HEK293T (cell line): ENCODE results near the gene BCCIP.

ENCODE experiments used
- ARNT ChIP-seq: fragments of 450-650 bp; IDR thresholded peaks from 2 replicates; pipeline ENCODE4 v1.6.1; 2017; ENCODE audit warnings: mild to moderate bottlenecking
- BHLHE40 ChIP-seq: fragments of 450-650 bp; IDR thresholded peaks from 2 replicates; pipeline ENCODE4 v1.6.1; 2016; ENCODE audit warnings: mild to moderate bottlenecking, moderate library complexity, borderline replicate concordance
- CTBP1 ChIP-seq: fragments of 450-650 bp; IDR thresholded peaks from 2 replicates; pipeline ENCODE4 v1.6.1; 2016; ENCODE audit warnings: borderline replicate concordance
- ELF4 ChIP-seq: fragments of 450-650 bp; IDR thresholded peaks from 2 replicates; pipeline ENCODE4 v1.6.1; 2017; ENCODE audit warnings: antibody characterized with exemption
- FOXA1 ChIP-seq: fragments of 450-650 bp; IDR thresholded peaks from 2 replicates; pipeline ENCODE4 v1.6.1; 2016; ENCODE audit warnings: mild to moderate bottlenecking
- FOXK2 ChIP-seq: fragments of 450-650 bp; IDR thresholded peaks from 2 replicates; pipeline ENCODE4 v1.6.1; 2016; ENCODE audit warnings: mild to moderate bottlenecking
- FOXM1 ChIP-seq: fragments of 450-650 bp; IDR thresholded peaks from 2 replicates; pipeline ENCODE4 v1.6.1; 2017; ENCODE audit warnings: mild to moderate bottlenecking, borderline replicate concordance
- HDGF ChIP-seq: fragments of 450-650 bp; IDR thresholded peaks from 2 replicates; pipeline ENCODE4 v1.6.1; 2017; ENCODE audit warnings: antibody characterized with exemption, borderline replicate concordance
- L3MBTL2 ChIP-seq: fragments of 450-650 bp; conservative IDR thresholded peaks from 2 replicates; pipeline ENCODE4 v1.6.1; 2016; ENCODE audit warnings: mild to moderate bottlenecking
- LEF1 ChIP-seq: fragments of 450-650 bp; IDR thresholded peaks from 2 replicates; pipeline ENCODE4 v1.6.1; 2017; ENCODE audit warnings: mild to moderate bottlenecking, borderline replicate concordance
- SP1 ChIP-seq: fragments of 450-650 bp; IDR thresholded peaks from 2 replicates; pipeline ENCODE4 v1.6.1; 2017
- ZNF384 ChIP-seq: fragments of 450-650 bp; IDR thresholded peaks from 2 replicates; pipeline ENCODE4 v1.6.1; 2016

- TF ChIP-seq SP1, result no peak
- no peak for TF ChIP-seq FOXM1
- TF ChIP-seq BHLHE40, result no peak
- TF ChIP-seq ELF4, result no peak
- TF ChIP-seq ARNT, result no peak
- no peak for TF ChIP-seq FOXK2
- TF ChIP-seq LEF1, result no peak
- TF ChIP-seq L3MBTL2, result no peak
- no peak for TF ChIP-seq CTBP1
- no peak for TF ChIP-seq FOXA1
- TF ChIP-seq ZNF384, result no peak
- no peak for TF ChIP-seq HDGF
Measured at GRCh38 chr10:125797994-125798662, 25.2 kb upstream of the BCCIP start.
